GM21390 (cell line): ENCODE results near the gene ENPP6.

Experiments
- ATAC-seq: cut with Tn5 transposase; IDR thresholded peaks from one replicate; pipeline ENCODE4 v1.9.1; 2021; ENCODE audit not compliant: unreplicated experiment

Gene ENPP6

DNA sequence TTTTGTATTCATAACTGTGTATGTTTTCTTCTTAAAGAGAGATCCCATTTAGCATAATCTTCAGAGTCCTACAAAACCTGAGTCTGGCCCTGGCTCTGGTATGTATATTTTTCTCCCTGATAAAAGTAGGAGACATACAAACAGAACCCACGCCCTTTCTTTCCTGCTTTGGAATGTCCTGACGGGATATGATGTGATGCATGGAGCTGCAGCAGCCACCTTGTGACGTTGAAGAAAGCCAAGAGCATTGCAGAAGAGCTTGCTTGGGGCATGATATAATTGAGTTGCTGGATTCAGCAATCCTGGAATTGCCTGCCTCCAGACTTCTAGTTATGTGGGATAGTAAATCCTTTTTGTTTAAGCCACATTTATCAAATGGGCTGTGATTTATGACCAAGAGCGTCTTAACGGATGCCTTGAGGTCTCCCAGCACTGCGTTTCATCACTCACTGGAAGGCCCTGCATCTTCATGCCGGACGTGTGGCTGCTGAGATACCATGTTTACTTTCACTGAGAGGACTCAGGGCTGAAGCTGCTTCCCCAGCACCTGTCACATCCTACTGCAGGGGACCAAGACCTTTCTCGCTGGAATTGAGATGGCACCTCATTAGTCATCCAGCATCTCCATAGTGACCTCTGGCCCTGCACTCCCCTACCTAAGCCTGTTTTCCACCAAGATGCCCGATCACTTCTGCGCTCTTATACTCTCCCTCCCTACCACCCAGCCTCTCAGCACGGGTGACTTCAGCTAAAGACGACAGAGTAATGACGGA lies 107.0 kb downstream of the ENPP6 start:
- no peak for ATAC-seq

DNA sequence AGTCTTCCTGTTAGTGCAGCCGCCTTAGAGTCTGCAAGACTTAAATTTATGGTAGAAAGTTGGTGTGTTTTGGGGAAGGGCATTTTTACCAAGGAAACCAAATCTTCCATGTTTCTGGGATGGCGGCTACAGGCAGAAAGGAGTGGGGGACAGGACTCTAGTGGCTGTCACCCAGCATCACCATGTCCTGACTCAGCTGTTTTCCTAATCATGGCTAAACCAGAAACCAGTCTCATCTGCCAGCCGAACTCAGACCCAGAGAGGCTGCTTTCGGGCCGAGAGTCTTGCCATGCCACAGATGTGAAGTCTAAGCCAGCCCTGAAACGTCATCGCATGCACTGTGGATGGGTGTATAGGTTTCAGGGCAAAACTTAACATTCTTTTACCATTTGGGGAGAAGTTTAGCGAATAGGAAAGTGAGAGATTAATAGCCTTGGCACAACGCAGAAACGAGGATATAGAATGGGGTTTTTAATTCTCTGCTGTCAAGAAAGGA lies 109.6 kb downstream of the ENPP6 start:
- ATAC-seq: no peak

GRCh38 chr4:184104419-184105101 lies 113.1 kb downstream of the ENPP6 start:
- no peak for ATAC-seq

GRCh38 chr4:184103527-184104264 lies 114.0 kb downstream of the ENPP6 start:
- no peak for ATAC-seq

GRCh38 chr4:184102927-184103326 lies 114.7 kb downstream of the ENPP6 start:
- ATAC-seq: no peak

DNA sequence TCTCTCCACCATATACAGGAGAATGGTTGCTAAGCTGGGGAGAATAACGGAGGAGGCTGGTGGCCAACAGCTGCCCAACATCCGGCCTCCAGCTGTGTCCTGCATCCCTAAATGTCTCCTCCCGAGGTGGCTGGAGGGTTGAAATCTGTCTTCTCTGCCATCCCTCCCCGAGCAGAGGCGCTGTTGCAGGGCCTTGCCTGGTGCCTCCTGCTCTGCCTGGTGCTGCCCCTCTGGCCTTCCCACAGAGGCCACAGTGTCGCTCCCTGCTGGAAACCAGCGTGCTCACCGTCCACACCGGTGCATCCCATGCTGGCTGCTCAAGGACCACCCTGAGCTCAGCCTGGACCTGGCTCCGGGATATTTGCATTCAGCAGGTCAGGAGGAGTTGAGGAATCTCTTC lies 115.2 kb downstream of the ENPP6 start:
- ATAC-seq: no peak

GRCh38 chr4:184101711-184102110 lies 116.0 kb downstream of the ENPP6 start:
- no peak for ATAC-seq

GRCh38 chr4:184100297-184100885 lies 117.3 kb downstream of the ENPP6 start:
- peak; percentile 68 for ATAC-seq

- ATAC-seq: no peak
These were observed 118.1 kb downstream of the ENPP6 start for GRCh38 chr4:184099535-184099966.

DNA sequence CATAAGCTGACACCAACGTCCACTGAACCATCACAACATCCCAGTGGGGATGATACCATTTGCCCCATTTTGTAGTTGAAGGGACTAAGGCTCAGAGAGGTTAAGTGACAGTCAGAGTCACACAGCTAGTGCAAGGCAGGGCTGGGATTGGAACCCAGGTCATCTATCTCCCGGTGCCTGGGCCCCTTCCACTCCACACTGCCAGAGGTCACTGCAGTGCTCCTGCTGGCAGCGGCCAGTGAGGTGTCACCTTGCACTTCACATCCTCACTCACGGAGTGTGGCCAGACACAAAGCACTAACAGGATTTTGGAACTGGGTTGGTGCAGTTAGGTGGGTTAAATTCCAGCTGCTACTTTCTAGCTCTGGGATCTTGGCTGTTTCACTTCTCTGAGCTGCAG lies 118.7 kb downstream of the ENPP6 start:
- ATAC-seq: no peak

DNA sequence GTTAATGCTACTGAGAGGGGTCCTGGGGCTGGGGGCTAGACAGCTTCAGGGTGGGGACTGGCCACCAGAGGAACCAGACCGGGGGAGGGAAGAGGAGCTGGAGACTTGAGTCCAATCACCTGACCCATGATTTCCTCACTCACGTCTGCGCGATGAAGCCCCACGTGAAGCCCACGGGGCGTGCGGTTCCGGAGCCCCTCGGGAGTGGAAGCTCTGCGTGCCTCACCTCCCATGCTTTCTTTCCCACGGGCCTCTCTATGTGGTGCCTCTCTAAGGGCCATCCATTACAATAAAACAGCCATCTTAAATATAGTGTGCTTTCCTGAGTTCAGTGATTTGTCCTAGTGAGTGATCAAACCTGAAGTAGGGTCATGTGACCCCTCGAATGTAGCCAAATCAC lies 119.9 kb downstream of the ENPP6 start:
- ATAC-seq: no peak

DNA sequence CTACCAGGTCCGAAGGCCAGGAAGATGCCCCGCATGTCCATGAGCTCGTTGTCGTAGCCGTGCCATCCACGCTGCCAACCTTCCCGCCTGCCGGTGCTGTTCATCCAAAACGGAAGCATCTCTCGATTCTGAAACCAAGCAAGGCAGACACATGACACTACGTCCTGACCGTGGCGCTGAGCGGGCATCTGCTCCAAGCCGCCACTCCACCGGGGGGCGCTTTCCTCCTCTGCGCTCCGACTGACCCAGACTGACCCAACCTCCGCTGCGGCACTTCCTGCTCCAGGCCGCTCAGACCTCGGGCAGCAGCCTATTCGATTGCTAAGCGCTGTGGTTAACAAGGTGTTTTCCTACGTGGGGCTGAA lies 120.5 kb downstream of the ENPP6 start:
- no peak for ATAC-seq

- no peak for ATAC-seq
These were observed 121.0 kb downstream of the ENPP6 start for GRCh38 chr4:184096561-184097240.

DNA sequence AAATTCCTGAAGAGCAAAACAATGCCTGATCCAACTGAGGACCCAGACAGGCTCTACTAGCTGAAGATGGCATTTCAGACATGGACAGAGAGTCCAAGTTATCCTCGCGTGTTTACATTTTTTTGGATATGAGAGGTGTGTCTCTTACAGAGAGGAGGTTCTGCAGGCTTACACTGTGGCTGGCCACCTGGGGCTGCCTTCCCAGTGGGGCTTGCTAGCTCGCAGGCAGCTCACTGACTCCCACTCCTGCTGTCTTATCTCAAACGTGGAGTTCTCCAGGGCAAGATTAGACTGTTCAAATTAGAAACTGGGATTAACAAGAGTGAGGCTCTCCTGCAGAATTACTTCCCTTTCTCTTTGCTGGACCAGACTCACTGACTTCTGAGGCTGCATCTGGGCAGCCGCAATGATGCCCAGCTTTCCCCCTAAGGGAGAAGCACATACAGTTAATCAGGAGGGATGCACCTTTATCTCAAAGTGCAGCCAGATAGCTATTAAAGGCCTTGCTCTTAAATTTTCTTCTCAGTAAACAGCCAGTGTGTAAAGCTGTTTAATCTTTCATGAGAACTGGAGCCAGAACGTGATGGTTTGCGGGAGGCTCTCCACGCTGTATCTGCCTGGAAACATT lies 123.0 kb downstream of the ENPP6 start:
- no peak for ATAC-seq

GRCh38 chr4:184091986-184092385 lies 125.7 kb downstream of the ENPP6 start:
- ATAC-seq: no peak

- ATAC-seq: no peak
These were observed 127.1 kb downstream of the ENPP6 start for GRCh38 chr4:184090571-184090970.

DNA sequence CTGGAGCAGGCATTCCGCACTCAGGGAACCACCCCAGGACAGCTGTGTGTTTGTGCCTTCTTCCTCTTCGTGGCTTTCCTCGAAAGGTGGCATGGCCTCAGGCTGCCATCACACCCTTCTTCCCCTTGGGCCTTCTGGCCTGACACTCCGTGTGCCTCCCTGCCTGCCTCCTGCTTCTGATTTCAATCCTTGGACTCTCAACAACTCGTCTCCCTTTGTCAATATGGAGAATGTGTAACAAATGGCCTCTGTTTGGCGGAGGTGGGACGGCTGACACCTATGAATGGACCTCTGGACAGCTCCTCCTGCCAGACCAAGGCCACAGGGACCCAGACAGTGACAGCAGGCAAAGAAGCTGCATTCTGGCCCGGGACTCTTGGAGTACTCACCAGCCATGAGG lies 137.0 kb downstream of the ENPP6 start:
- ATAC-seq: no peak

DNA sequence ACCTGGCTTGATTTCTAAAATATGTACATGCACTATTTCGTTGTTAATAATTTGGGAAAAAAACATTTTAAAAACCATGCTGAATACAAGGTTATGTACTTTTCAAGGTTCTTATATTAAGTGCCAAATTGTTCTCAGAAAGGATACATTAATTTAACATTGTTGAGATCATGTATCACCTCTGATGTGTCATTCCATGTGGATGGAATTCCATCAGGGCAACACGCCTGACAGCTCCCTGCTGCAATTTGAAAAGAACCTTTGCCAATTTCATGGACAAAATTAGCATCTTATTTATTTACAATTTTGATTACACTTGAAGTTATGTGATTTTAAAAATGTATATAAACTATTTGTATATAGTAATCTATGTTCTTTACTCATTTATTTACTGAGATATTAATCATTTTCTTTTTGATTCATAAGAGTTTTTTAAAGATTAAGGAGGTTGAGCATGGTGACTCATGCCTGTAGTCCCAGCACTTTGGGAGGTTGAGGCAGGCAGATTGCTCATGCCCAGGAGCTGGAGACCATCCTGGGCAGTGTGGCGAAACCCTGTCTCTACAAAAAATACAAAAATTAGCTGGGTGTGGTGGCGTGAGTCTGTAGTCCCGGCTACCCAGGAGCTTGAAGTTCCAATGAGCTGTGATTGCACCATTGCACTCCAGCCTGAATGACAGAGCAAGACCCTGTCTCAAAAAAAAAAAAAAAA lies 142.8 kb downstream of the ENPP6 start:
- ATAC-seq: no peak

DNA sequence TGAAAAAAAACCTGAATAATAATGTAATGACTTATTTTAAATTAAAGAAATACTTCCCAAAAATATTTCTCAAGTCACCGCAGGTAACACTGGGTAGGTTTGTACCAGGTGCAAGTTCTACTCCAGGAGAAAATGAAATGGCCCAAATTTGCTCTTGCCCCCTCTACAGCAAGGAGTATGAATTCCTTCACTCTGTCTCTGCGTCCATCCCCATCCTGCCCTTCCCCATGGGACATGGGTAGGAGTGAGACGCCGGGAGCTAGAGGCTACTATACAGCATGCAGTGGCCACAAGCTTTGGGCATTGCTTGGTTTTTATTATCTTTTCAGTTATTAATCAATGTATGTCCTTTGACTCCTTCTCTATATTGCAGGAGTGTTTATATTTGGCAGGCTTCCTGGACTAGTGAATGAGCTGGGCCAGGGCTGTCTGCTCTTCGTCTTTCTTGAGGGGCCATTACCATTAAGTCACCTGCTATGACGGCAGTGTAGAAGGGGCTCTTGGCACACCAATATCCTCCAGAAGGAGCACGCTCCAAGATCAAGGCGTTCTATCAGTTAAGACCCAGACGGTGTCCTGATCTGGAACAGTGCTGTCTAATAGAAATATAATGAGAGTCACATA lies 149.6 kb downstream of the ENPP6 start:
- ATAC-seq: no peak
